HFF-Myc (cell line): ENCODE data around the gene XAGE3.

Experiments used
- DNase-seq: peaks from one replicate; pipeline ENCODE4 v3.0.0-alpha.2; 2011; ENCODE audit warnings: low read depth; ENCODE audit errors: extremely low read depth
- H3K4me3 ChIP-seq: replicated peaks from 2 replicates; pipeline ENCODE4 v1.5.1; 2011; ENCODE audit warnings: low read depth, mild to moderate bottlenecking, control low read depth, low read length
- TF ChIP-seq, protein P1 (sequence below): IDR thresholded peaks from 2 replicates; pipeline ENCODE4 v1.5.1; 2012; ENCODE audit warnings: mild to moderate bottlenecking, low read depth, low read length, control low read depth; ENCODE audit errors: missing control alignments

Gene XAGE3

DNA sequence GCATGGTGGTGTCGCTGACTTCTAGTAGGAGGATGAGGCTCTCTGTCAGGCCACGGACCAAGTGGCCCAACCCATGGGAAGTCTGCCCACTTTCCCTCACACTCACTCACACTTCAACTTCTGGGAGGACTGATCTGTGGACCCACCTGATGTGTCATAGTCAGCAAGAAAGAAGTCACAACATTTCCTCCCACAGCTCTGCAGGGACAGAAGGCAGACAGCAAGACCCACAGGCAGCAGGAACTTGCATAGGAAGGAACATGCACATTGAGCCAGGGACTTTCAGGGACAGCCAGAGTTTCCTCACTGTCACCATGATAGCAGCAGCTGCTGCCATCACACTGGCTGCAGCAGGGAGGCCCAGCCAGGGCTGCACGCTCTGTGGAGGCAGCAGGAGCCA is 37.3 kb downstream of the XAGE3 start:
- H3K4me3 ChIP-seq = no peak overlapping the region
- no peak for DNase-seq
- TF ChIP-seq, protein P1, sequence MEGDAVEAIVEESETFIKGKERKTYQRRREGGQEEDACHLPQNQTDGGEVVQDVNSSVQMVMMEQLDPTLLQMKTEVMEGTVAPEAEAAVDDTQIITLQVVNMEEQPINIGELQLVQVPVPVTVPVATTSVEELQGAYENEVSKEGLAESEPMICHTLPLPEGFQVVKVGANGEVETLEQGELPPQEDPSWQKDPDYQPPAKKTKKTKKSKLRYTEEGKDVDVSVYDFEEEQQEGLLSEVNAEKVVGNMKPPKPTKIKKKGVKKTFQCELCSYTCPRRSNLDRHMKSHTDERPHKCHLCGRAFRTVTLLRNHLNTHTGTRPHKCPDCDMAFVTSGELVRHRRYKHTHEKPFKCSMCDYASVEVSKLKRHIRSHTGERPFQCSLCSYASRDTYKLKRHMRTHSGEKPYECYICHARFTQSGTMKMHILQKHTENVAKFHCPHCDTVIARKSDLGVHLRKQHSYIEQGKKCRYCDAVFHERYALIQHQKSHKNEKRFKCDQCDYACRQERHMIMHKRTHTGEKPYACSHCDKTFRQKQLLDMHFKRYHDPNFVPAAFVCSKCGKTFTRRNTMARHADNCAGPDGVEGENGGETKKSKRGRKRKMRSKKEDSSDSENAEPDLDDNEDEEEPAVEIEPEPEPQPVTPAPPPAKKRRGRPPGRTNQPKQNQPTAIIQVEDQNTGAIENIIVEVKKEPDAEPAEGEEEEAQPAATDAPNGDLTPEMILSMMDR = no peak

DNA sequence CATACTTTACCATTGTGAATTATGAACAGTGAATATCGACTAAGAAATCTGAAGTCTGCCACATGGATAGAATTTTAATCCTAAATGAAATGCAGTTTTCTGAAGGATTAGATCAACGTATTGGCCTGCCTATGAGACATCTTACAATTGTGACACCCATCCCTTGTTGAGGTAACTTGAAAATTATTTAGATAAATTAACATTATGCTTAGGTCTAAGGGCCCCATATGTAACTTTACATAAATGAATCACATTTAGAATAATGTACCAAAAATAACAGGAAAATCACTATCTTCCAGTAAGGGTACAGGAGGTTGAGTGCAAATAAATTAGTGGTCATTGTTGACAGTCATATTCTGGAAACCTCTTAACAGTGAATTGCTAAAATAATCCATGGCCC is 43.3 kb downstream of the XAGE3 start:
- no peak overlapping the region for H3K4me3 ChIP-seq
- no peak for DNase-seq
- TF ChIP-seq, protein P1 = no peak

DNA sequence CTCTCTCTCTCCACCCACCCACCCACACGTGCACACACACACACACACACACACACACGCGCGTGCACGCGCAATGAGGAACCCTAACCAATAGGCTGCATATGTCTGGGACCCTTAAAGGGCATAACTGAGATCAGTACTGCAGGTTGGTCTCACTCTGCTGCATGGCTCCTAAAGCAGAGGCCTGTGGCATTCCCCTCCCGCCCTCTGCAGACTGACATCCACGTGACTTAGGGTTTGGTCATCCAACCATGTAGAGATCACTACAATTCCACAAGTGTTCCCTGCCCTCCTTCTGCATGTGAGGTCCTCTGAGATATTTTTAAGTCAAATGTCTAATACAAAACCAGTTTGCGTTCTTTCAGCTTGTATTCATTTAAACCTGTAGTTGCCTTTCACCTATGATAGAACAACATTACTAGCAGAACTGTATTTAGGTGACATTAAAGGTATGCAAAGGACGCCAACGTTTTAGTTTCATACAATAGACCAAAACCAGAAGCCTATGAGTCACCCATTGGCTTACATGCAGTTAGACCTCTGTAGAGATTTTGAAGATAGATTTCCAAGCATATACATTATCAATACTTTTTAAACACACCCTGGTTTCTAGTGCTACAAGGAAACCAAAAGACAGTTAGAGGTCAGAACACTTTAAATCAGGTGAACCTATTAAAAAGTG is 46.7 kb downstream of the XAGE3 start:
- DNase-seq = no peak
- TF ChIP-seq, protein P1 = no peak
- H3K4me3 ChIP-seq = no peak overlapping the region

DNA sequence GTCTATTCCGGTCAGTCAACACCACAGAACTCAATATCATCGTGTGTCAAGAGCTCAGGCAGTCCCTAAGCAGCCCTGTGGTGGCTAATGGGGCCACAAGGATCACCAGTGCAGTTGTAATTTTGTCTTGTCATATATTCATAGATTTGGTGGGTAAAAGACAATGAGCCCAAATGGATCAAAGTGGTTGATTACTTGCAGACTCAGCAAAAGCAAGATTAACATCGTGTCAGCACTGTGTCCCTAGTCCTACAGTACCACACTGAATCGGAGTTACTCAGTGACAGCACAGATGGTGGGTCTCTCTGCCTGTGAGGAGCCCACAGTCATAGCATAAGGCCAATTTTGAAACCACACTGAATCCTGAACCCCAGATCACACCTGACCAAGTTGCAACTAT is 48.1 kb downstream of the XAGE3 start:
- no peak overlapping the region for H3K4me3 ChIP-seq
- DNase-seq = no peak
- TF ChIP-seq, protein P1 = no peak
